HEK293 (cell line): Measurements from ENCODE around the gene TBC1D4.

Source experiments
- GFI1B ChIP-seq: fragments of 450-650 bp; formaldehyde crosslinking; IDR thresholded peaks from 2 replicates; pipeline ENCODE4 v1.5.1; 2016; ENCODE audit warnings: missing biosample characterization, missing genetic modification characterization
- GLI2 ChIP-seq: fragments of 450-650 bp; formaldehyde crosslinking; IDR thresholded peaks from 2 replicates; pipeline ENCODE4; 2017; ENCODE audit warnings: missing biosample characterization, missing genetic modification characterization, low read depth, borderline replicate concordance
- HOXA7 ChIP-seq: sonication (generic); formaldehyde crosslinking; IDR thresholded peaks from 2 replicates; pipeline ENCODE4 v1.8.1; 2022; ENCODE audit warnings: missing genetic modification reagents, borderline replicate concordance
- KLF8 ChIP-seq: fragments of 450-650 bp; formaldehyde crosslinking; IDR thresholded peaks from 2 replicates; pipeline ENCODE4 v1.5.1; 2016; ENCODE audit warnings: missing biosample characterization, missing genetic modification characterization
- SETDB1 ChIP-seq: IDR thresholded peaks from one replicate; pipeline ENCODE4 v1.6.1; 2017; ENCODE audit warnings: mild to moderate bottlenecking, low read length, moderate library complexity, mixed read lengths; ENCODE audit not compliant: insufficient read length
- SP7 ChIP-seq: fragments of 450-650 bp; formaldehyde crosslinking; IDR thresholded peaks from 2 replicates; pipeline ENCODE4 v1.5.1; 2016; ENCODE audit warnings: missing biosample characterization, missing genetic modification characterization
- ZFP41 ChIP-seq: fragments of 450-650 bp; formaldehyde crosslinking; IDR thresholded peaks from 2 replicates; pipeline ENCODE4 v1.5.1; 2016; ENCODE audit warnings: missing biosample characterization, missing genetic modification characterization, borderline replicate concordance
- ZNF155 ChIP-seq: fragments of 450-650 bp; formaldehyde crosslinking; IDR thresholded peaks from 2 replicates; pipeline ENCODE4 v1.5.1; 2016; ENCODE audit warnings: missing biosample characterization, missing genetic modification characterization
- ZNF24 ChIP-seq: fragments of 450-650 bp; formaldehyde crosslinking; IDR thresholded peaks from 2 replicates; pipeline ENCODE4 v1.5.1; 2016; ENCODE audit warnings: missing biosample characterization, missing genetic modification characterization
- ZNF398 ChIP-seq: fragments of 450-650 bp; formaldehyde crosslinking; IDR thresholded peaks from 2 replicates; pipeline ENCODE4 v1.5.1; 2017; ENCODE audit warnings: missing biosample characterization, missing genetic modification characterization
- ZNF501 ChIP-seq: fragments of 450-650 bp; formaldehyde crosslinking; IDR thresholded peaks from 2 replicates; pipeline ENCODE4 v1.5.1; 2016; ENCODE audit warnings: missing biosample characterization, missing genetic modification characterization
- ZNF610 ChIP-seq: fragments of 450-650 bp; formaldehyde crosslinking; IDR thresholded peaks from 2 replicates; pipeline ENCODE4 v1.5.1; 2016; ENCODE audit warnings: missing biosample characterization, missing genetic modification characterization, borderline replicate concordance
- ZNF707 ChIP-seq: fragments of 450-650 bp; formaldehyde crosslinking; IDR thresholded peaks from 2 replicates; pipeline ENCODE4 v1.5.1; 2016; ENCODE audit warnings: missing biosample characterization, missing genetic modification characterization
- ZNF791 ChIP-seq: fragments of 450-650 bp; formaldehyde crosslinking; IDR thresholded peaks from 2 replicates; pipeline ENCODE4 v1.5.1; 2016; ENCODE audit warnings: missing biosample characterization, missing genetic modification characterization
- ZNF792 ChIP-seq: fragments of 450-650 bp; formaldehyde crosslinking; IDR thresholded peaks from 2 replicates; pipeline ENCODE4 v1.5.1; 2016; ENCODE audit warnings: missing biosample characterization, missing genetic modification characterization
- ZNF843 ChIP-seq: fragments of 450-650 bp; formaldehyde crosslinking; IDR thresholded peaks from 2 replicates; pipeline ENCODE4 v1.5.1; 2016; ENCODE audit warnings: missing biosample characterization, missing genetic modification characterization
- TF ChIP-seq, protein P1 (sequence below): fragments of 450-650 bp; formaldehyde crosslinking; IDR thresholded peaks from 2 replicates; pipeline ENCODE4 v1.5.1; 2016; ENCODE audit warnings: missing biosample characterization, missing genetic modification characterization, borderline replicate concordance
- TF ChIP-seq, protein P2 (sequence below): fragments of 450-650 bp; formaldehyde crosslinking; IDR thresholded peaks from 2 replicates; pipeline ENCODE4 v1.5.1; 2016; ENCODE audit warnings: missing biosample characterization, missing genetic modification characterization
- TF ChIP-seq, protein P3 (sequence below): fragments of 450-650 bp; formaldehyde crosslinking; IDR thresholded peaks from 2 replicates; pipeline ENCODE4 v1.5.1; 2016; ENCODE audit warnings: missing biosample characterization, missing genetic modification characterization, borderline replicate concordance
- TF ChIP-seq, protein P4 (sequence below): fragments of 450-650 bp; formaldehyde crosslinking; IDR thresholded peaks from 2 replicates; pipeline ENCODE4 v1.5.1; 2016; ENCODE audit warnings: missing biosample characterization, missing genetic modification characterization
- TF ChIP-seq, protein P5 (sequence below): fragments of 450-650 bp; formaldehyde crosslinking; IDR thresholded peaks from 2 replicates; pipeline ENCODE4 v1.5.1; 2016; ENCODE audit warnings: missing biosample characterization, missing genetic modification characterization

TBC1D4 gene

GRCh38 chr13:75482070-75482819, at the start of gene TBC1D4 (continued):
- TF ChIP-seq, protein P1, sequence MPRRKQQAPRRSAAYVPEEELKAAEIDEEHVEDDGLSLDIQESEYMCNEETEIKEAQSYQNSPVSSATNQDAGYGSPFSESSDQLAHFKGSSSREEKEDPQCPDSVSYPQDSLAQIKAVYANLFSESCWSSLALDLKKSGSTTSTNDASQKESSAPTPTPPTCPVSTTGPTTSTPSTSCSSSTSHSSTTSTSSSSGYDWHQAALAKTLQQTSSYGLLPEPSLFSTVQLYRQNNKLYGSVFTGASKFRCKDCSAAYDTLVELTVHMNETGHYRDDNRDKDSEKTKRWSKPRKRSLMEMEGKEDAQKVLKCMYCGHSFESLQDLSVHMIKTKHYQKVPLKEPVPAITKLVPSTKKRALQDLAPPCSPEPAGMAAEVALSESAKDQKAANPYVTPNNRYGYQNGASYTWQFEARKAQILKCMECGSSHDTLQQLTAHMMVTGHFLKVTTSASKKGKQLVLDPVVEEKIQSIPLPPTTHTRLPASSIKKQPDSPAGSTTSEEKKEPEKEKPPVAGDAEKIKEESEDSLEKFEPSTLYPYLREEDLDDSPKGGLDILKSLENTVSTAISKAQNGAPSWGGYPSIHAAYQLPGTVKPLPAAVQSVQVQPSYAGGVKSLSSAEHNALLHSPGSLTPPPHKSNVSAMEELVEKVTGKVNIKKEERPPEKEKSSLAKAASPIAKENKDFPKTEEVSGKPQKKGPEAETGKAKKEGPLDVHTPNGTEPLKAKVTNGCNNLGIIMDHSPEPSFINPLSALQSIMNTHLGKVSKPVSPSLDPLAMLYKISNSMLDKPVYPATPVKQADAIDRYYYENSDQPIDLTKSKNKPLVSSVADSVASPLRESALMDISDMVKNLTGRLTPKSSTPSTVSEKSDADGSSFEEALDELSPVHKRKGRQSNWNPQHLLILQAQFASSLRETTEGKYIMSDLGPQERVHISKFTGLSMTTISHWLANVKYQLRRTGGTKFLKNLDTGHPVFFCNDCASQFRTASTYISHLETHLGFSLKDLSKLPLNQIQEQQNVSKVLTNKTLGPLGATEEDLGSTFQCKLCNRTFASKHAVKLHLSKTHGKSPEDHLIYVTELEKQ (tag by site-specific recombination) = no peak
- TF ChIP-seq ZNF843 (tag by site-specific recombination) = peak; percentile 42; the same call in 1 of the 2 replicates
- peak; percentile 80 for TF ChIP-seq ZNF24 (tag by site-specific recombination)
- TF ChIP-seq, protein P2, sequence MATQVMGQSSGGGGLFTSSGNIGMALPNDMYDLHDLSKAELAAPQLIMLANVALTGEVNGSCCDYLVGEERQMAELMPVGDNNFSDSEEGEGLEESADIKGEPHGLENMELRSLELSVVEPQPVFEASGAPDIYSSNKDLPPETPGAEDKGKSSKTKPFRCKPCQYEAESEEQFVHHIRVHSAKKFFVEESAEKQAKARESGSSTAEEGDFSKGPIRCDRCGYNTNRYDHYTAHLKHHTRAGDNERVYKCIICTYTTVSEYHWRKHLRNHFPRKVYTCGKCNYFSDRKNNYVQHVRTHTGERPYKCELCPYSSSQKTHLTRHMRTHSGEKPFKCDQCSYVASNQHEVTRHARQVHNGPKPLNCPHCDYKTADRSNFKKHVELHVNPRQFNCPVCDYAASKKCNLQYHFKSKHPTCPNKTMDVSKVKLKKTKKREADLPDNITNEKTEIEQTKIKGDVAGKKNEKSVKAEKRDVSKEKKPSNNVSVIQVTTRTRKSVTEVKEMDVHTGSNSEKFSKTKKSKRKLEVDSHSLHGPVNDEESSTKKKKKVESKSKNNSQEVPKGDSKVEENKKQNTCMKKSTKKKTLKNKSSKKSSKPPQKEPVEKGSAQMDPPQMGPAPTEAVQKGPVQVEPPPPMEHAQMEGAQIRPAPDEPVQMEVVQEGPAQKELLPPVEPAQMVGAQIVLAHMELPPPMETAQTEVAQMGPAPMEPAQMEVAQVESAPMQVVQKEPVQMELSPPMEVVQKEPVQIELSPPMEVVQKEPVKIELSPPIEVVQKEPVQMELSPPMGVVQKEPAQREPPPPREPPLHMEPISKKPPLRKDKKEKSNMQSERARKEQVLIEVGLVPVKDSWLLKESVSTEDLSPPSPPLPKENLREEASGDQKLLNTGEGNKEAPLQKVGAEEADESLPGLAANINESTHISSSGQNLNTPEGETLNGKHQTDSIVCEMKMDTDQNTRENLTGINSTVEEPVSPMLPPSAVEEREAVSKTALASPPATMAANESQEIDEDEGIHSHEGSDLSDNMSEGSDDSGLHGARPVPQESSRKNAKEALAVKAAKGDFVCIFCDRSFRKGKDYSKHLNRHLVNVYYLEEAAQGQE (tag by site-specific recombination) = no peak
- no peak for TF ChIP-seq ZFP41
- no peak for TF ChIP-seq ZNF791 (tag by site-specific recombination)
- TF ChIP-seq ZNF610 (tag by site-specific recombination) = peak; percentile 87; the same call in 1 of the 2 replicates
- TF ChIP-seq, protein P3, sequence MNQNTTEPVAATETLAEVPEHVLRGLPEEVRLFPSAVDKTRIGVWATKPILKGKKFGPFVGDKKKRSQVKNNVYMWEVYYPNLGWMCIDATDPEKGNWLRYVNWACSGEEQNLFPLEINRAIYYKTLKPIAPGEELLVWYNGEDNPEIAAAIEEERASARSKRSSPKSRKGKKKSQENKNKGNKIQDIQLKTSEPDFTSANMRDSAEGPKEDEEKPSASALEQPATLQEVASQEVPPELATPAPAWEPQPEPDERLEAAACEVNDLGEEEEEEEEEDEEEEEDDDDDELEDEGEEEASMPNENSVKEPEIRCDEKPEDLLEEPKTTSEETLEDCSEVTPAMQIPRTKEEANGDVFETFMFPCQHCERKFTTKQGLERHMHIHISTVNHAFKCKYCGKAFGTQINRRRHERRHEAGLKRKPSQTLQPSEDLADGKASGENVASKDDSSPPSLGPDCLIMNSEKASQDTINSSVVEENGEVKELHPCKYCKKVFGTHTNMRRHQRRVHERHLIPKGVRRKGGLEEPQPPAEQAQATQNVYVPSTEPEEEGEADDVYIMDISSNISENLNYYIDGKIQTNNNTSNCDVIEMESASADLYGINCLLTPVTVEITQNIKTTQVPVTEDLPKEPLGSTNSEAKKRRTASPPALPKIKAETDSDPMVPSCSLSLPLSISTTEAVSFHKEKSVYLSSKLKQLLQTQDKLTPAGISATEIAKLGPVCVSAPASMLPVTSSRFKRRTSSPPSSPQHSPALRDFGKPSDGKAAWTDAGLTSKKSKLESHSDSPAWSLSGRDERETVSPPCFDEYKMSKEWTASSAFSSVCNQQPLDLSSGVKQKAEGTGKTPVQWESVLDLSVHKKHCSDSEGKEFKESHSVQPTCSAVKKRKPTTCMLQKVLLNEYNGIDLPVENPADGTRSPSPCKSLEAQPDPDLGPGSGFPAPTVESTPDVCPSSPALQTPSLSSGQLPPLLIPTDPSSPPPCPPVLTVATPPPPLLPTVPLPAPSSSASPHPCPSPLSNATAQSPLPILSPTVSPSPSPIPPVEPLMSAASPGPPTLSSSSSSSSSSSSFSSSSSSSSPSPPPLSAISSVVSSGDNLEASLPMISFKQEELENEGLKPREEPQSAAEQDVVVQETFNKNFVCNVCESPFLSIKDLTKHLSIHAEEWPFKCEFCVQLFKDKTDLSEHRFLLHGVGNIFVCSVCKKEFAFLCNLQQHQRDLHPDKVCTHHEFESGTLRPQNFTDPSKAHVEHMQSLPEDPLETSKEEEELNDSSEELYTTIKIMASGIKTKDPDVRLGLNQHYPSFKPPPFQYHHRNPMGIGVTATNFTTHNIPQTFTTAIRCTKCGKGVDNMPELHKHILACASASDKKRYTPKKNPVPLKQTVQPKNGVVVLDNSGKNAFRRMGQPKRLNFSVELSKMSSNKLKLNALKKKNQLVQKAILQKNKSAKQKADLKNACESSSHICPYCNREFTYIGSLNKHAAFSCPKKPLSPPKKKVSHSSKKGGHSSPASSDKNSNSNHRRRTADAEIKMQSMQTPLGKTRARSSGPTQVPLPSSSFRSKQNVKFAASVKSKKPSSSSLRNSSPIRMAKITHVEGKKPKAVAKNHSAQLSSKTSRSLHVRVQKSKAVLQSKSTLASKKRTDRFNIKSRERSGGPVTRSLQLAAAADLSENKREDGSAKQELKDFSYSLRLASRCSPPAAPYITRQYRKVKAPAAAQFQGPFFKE = no peak
- TF ChIP-seq KLF8 (tag by site-specific recombination) = peak; percentile 74
- TF ChIP-seq GLI2 (tag by site-specific recombination) = no peak
- TF ChIP-seq ZNF398 (tag by site-specific recombination) = no peak
- TF ChIP-seq GFI1B (tag by site-specific recombination) = no peak
- TF ChIP-seq, protein P4, sequence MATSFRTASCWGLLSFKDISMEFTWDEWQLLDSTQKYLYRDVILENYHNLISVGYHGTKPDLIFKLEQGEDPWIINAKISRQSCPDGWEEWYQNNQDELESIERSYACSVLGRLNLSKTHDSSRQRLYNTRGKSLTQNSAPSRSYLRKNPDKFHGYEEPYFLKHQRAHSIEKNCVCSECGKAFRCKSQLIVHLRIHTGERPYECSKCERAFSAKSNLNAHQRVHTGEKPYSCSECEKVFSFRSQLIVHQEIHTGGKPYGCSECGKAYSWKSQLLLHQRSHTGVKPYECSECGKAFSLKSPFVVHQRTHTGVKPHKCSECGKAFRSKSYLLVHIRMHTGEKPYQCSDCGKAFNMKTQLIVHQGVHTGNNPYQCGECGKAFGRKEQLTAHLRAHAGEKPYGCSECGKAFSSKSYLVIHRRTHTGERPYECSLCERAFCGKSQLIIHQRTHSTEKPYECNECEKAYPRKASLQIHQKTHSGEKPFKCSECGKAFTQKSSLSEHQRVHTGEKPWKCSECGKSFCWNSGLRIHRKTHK (tag by site-specific recombination) = no peak
- TF ChIP-seq SP7 = peak; percentile 85
- no peak for TF ChIP-seq ZNF155 (tag by site-specific recombination)
- no peak for TF ChIP-seq ZNF707 (tag by site-specific recombination)
- no peak for TF ChIP-seq ZNF792 (tag by site-specific recombination)
- TF ChIP-seq, protein P5, sequence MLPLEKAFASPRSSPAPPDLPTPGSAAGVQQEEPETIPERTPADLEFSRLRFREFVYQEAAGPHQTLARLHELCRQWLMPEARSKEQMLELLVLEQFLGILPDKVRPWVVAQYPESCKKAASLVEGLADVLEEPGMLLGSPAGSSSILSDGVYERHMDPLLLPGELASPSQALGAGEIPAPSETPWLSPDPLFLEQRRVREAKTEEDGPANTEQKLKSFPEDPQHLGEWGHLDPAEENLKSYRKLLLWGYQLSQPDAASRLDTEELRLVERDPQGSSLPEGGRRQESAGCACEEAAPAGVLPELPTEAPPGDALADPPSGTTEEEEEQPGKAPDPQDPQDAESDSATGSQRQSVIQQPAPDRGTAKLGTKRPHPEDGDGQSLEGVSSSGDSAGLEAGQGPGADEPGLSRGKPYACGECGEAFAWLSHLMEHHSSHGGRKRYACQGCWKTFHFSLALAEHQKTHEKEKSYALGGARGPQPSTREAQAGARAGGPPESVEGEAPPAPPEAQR (tag by site-specific recombination) = no peak
- no peak for TF ChIP-seq HOXA7 (CRISPR knock-in tag)
- TF ChIP-seq SETDB1 = no peak
- peak; percentile 95 for TF ChIP-seq ZNF501 (tag by site-specific recombination)
